Hematopoietic multipotent progenitor cell treated with erythropoietin and hydrocortisone succinate and interleukin-3 and kit ligand, for 6 days (in vitro differentiated cells): Measurements from ENCODE around the gene CSNK1E.
A peak's percentile ranks its signal among the peaks of the same experiment; 100 is the strongest.

Experiments used
- DNase-seq: peaks from one replicate; pipeline ENCODE4 v3.0.0-alpha.2; 2015

The CSNK1E gene

DNA sequence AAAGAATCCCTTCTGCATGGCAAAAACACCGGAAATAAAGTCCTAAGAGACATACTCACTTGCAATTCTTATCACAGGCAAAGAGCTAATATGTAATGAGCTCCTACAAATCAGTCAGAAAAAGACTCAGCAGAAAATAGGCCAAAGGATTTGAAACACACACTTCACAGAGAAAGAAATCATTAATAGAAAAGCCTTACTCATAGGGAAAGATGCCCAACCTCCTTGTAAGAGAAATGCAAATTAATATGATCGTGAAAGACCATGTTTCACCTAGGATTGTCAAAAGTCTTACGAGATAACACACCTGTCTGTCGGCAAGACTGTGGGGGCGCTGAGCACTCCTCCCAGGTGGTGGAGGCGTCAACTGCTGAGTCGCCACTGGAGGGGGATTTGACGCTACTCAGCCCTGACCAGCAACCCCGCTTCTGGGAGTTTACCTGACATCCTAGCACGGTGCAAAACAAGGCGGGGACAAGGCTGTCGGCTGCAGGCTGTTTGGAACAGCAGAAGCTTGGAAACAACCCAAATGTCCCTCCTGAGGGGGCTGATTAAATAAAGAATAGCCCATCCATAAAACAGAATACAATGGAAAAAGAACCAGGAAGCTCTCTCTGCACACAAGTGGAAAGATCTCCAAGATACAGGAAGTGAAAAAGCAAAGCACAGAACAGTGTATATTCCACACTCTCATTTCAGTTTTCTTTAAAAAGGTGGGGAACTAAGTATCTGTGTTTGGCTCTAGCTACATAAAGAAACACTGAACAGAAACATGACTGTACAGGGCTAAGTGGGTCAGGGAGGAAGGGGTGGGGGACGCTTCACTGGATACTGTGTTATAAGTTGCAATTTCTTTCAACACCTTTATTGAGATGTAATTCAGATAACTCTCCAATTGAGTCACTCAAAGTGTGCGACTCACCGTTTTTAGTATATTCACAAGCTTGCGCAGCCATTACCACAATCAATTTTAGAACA is 11.5 kb downstream of the CSNK1E start:
- DNase-seq: no peak

DNA sequence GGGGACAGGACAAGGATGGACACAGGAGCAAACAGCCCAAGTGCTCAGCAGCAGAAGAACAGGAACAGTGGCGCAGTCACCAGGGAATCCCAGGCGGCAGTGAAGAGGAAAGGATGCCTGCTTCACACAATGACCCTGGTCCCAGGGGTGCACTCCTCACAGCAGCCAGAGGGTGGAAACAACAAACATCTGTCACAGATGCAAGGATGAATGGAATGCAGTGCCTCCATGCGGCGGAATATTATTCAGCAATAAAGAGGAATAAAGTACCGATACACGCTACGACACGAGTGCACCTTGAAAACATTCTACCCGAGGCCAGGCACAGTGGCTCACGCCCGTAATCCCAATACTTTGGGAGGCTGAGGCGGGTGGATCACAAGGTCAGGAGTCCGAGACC is 12.7 kb downstream of the CSNK1E start:
- DNase-seq: no peak

DNA sequence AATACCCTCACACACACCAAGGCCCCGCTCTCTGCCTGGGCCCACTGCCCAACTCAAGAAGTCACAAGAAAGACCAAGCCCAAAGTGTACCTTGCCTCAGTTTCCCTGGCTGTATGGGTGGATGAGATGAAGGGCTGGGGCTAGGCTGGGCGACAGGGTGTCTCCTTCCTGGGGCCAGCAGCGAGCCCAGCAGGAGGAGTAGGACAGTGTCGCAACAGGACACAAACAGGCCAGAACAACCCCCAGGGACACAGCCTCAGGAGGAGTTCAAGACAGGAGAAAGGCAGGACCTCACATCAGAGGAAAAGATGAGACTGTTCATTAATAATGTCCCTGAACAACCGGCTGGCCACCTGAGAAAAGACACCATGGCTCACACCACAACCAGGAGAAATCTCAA is 13.3 kb downstream of the CSNK1E start:
- DNase-seq: no peak

DNA sequence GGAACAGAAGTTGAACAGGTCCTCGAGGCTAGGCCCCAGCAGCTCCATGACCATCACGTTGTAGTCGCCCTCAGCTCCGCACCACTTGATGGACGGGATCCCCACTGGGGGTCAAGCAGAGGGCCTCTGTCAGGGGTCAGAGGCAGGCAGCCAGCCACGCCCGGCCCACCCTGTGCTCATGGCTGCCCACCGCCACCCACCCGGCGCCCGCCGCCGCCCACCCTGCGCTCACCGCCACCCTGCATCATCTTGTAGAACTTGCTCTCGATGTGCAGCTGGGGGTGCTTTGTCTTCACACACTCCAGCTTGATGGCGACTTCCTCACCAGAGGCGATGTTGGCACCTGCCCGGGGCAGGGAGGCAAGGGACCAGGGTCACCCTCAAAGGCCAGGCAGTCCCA is 14.3 kb downstream of the CSNK1E start:
- no peak for DNase-seq

DNA sequence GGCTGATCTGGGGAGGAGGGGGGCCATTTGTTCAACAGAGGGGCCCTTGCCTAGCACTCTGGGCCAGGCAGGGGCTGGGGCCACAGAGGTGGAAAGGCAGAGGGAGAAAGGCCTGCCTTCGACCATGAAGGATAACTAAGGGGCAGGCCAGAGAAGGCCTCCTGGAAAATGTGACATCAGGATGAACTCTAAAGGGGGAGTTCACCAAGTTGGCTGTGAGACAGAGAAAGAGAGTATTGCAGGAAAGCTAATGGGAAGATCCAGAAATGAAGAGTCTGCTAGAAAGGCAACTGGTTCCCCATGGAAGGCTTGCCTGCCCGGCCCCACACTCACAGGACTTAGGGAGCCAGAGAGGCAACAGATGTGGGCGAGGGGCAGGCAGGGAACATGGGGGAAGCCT is 16.3 kb downstream of the CSNK1E start:
- no peak for DNase-seq

DNA sequence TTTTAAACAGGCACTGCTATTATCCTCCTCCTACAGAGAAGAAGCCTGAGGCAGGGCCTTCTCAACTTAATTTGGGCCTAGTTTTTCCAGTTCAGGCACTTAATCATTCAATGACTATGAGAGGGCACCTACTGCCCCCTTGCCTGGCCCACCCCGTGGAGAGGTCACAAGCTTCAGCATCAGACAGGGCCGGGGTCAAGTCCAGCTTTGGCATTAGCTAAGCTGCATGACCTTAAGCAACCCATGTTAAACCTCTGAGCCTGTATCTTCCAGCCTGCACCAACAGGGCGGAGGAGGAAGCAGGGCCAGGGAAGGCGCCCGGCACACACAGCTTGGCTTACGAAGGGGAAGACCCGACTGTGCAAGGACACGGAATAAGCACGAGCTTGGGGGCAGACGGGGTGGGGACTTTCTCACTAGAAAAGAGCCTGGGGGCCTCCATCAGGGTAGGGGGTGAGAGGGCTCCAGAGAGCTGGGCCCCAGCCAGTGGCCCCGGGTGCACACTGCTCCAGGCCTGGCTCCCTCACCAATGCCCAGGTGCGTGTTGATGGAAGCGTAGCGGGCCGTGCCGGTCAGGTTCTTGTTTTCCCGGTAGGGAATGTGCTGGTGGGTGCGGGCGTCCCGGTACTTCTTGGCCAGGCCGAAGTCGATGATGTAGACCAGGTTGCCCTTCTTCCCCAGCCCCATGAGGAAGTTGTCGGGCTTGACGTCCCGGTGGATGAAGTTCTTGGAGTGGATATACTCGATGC is 16.9 kb downstream of the CSNK1E start:
- no peak for DNase-seq

DNA sequence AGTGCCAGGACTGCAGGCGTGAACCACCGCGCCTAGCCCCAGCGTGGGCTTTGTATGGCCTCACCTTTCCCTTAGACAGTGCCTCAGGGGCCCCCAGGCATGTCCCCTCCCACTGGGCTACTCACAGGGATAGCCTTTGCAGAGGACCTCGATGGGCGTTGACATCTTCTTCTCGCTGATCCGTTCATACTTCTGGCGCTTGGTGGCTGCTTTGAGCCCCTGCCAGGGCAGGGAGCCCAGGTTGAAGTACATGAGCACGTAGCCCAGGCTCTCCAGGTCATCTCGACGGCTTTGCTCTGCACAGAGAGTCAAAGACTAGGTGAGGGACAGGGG is 17.5 kb downstream of the CSNK1E start:
- no peak for DNase-seq

DNA sequence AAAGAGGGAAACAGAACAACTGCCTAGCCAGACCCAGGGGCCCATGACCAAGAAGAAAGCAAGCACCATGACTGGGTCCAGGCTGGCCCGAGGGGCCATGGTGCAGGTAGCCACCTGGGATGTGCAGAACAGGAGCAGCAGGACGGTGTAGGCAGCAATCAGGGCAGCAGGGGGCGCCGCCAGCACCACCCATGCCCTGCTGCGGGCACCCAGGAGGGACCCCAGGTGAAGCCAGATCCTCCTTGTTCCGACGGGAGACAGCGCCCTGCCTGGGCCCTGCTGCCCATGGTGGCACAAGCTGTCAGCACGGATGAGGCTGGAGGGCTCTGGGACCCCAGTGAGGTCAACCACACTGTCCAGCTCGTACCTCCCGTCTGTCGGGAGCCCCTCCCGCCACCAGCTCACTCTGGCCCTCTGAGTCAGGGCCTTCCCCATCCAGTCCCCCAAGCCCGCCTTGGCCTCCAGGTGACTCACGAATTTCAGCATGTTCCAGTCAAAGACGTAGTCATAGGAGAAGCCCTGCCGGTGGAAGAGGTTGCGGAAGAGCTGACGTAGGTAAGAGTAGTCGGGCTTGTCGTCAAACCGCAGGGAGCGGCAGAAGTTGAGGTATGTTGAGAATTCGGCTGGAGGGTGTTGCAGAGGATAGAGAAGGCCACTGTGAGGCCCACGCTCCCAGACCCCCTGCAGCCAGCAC is 18.8 kb downstream of the CSNK1E start:
- peak; percentile 52 for DNase-seq

DNA sequence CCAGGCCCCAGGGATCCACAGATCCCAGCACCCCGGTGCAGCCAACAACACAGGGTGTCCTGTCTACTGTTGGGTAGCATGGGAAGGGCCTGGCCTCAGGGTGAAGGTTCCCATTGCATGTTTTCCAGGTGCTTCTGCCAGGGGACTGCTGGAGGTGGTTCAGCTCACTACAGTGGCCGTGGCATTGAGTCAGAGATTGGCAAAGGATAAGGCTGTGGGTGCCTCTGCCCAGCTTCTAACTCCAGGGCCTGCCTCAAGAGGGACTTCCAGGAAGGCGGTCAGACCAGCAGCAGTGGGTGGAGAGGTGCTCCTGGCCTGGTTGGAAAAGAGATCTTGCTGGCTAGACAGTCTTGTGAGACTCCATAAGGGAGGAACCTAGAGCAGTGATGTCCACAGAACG is 20.9 kb downstream of the CSNK1E start:
- no peak for DNase-seq

DNA sequence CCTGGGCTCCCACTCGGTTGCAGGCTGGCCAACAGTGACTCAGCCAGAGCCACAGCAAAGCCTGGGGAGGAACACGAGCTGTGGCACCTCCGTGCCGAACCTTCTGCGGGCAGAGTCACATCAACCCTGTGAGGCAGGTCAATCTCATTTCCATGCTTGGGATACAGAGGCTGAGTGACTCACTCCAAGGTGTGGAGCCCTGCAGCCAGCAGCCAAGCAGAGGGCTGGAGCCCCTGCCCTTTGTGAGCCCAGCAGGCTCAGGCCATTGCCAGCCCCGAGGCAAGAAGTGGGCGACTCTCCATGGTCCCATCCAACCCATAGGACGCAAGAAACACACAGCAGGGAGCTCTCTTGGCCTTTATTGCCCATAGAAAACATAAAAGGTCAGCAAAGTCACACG is 21.4 kb downstream of the CSNK1E start:
- no peak for DNase-seq

DNA sequence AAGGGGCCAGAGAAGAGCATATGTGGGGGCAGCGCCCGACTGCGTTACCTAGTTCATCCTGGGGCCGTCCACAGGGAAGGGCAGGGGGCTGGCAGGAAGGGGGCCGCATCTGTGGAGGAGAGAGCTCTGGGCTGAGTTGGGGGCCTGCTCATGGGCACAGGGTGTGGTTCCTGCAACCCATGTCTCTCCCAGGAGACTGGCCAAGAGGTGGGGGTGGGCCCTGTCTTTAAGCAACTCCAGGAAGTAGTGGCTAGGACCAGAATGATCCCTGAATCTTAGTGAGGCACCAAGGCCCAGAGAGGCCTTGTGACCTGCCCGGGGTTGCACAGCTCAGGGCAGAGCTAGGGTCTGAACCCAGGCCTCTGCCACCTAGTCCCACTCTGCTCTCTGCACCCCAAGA is 21.9 kb downstream of the CSNK1E start:
- no peak for DNase-seq

DNA sequence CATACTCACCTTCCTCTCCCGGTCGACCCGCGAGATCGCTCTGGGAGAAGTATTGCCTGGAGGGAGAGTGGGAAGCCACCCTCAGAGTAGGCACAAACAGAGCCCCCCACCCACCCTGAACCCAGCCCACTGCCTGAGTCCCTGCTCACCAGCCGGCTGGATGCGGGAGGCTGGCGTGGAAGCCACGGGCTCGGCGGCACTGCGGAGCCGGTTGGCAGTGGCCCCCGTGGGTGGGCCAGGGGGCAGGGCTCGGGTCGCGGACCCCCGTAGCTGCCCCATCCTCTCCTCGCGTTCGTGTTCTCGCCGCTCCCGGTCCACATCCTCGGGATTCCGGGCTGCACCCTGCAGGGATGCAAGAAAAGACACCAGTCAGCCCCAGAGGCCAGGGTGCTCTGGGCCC is 23.0 kb downstream of the CSNK1E start:
- no peak for DNase-seq

DNA sequence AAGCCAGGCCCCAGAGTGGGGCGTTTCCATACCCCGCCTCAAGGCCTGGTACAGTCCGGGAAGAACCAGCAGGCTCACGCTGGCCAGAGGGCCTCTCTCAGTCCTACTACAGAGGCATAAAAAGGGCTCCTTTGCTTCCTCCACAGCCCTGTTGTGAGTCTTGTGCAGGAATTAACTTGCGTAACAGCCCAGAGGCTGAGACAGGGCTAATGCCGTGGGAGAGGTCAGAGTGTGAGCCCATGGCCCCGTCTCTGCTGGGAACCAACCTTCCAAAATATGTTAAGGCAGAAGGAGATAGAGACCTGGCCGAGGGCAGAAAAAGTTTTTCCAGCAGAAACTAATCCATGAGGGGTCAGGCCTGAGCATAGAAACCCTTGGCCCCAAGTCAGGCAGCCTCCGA is 24.5 kb downstream of the CSNK1E start:
- DNase-seq: no peak

DNA sequence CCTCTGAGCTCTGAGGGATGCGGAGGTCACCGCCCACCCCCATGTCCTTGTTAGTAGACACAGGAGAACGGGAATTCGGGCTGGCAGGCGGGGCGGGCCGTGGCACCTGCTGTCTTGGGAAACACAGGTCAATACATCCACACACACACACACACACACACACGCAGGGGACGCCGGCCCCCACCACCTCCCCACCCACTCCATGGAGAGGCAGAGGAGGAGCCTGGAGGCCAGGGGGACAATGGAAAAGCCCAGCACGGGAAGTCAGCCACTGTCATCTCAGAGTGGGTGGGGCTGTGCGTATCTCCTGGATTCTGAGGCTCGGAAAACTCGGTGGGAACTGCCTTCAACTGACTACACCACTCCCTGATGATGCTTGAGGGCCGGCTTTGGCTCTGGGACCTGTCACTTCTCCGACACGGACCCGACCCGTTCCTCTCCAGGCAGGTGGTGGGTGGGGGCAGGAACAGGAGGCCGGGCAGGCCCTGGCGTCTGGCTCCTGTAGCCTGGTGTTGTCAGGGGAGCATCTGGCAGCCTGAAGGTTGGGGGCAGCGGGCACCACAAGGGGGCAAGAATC is 25.9 kb downstream of the CSNK1E start:
- no peak for DNase-seq

DNA sequence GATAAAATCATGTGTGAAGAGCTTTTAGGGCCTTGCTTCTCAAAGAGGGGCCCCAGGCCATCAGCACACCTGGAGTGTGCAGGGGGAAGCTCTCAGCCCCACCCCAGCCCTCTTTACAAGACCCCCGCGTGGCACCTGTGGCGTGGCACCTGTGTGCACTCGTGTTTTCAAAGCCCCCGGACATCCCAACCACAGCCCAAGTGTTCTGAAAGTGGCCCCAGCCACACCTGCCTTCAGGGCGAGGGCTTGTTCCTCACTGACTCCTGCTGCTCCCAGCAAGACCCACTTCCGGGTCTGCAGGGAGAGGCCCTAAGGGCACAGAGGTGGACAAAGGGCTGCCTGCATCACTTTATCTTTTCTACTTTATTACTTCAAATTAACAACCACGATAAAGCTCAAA is 26.9 kb downstream of the CSNK1E start:
- DNase-seq: no peak

DNA sequence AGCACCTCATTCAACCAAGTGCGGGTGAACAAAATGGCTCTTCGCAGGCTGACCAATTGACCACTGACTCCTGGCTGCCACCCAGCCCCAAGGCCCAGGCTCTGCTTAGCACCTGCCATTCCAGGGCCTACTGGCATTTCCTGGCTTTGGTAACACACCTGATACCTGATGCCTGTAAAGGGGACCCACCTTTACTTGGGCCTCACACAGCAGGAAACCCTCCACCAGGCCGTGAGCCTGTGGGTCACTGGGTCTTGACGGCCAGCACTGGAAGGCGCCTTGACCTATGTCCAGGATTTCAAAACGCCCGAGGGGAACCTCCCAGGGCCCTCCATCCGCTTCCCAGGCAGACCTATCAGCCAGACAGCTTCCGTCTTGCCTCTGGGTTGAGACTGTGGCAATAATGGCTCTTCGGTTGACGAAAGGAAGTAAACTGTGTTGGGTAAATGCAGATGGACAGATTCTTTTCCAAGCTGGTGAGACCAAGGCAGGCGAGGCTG is 27.6 kb downstream of the CSNK1E start:
- no peak for DNase-seq

DNA sequence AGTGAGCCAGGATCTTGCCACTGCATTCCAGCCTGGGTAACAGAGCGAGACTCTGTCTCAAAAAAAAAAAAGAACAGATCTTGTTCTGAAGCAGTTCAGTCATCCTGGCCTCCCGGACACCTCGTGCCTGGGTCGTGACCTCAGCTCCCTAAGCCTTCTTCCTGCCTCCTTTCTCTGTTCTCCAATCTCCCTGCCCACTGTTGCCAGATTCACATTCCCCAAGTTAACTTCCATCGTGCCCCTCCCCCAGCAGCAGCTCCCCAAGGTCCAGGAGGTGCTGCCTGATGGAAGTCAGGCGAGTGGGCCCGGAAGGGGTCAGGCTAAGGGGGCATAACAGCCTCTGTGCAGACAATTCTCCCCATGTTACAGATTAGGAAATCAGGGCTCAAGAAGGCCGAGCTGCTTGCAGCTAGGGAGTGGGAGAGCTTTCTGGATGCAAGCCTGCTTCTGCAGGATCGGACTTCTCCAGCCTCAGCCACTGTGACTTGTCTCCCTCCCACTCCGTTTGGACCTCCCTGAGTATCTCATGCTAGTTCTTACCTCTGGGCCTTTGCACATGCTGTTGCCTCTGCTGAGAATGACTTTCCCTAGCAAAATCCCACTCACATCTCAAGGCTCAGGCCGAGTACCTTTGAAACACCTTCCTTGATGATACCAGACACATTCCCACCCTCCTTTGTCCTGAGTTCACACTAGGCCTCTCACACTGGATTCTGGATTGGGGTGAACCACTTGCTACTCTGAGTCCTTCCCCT is 30.1 kb downstream of the CSNK1E start:
- no peak for DNase-seq

DNA sequence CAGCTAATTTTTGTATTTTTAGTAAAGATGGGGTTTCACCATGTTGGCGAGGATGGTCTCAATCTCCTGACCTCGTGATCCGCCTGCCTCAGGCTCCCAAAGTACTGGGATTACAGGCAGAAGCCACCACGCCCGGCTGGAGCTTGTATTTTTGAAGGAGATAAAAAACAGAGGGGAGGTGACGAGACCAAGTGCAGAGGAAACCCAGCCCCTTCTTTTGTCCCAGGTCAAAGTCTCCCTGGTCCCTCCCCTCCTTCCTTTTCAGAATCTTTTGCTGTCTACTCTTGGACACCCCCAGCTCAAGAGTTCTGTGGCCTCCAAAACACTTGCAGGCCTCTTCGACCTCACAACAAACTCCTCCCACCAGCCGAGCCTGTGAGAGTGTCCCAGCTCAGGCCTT is 32.2 kb downstream of the CSNK1E start:
- DNase-seq: peak; percentile 74

DNA sequence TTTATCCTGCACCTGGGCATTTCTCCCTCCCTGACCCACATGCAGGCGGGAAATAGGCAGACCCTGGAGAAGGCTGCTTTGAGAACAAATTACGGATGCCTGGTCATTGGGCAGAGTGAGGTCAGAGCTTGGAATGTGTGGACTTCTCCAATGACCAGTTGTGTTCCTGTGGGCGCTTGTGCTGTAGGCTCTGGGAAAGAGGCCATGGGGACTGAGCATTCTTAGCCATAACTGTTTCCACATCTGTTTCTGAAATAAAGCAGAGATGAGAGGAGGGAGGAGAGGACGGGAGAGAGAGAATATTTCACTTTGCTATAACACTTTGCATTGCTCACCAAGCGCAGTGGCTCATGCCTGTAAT is 33.2 kb downstream of the CSNK1E start:
- DNase-seq: no peak

DNA sequence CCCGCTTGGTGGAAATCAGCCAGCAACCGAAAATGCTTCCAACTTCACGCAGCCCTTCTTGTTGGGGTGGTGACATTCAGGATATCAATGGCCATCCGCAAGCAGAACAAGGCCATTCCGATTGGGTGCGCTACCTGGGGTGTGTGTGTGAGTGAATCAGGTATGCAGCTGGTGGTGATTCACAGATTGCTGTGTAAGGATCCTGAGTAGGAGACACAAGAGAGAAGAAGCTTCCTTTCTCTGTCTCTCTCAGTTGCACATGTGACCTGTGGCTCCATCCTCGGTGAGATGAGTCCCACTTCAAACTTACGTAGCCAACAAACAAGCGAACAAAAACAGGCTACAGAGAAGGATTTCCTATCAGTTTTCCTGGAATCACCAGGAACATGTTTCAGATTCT is 34.8 kb downstream of the CSNK1E start:
- no peak for DNase-seq

DNA sequence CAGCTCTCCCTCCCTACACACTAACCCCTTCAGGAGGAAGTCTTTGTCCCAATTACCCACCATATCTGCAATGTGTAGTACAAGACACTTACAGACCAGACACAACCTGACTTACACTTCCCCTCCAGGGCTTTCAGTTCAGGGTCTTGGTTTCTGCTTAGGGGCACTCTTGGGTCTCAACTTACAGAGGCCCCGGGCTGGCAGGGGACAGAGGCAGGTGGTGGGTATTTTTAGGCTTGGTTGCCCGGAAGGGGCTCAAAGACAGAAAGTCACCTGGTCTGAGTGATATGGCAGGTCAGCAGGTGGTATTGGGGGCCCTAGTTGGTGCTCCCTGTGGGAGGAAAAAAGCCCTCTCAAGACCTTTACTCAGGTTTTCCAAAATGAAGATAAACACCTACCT is 41.1 kb downstream of the CSNK1E start:
- no peak for DNase-seq

DNA sequence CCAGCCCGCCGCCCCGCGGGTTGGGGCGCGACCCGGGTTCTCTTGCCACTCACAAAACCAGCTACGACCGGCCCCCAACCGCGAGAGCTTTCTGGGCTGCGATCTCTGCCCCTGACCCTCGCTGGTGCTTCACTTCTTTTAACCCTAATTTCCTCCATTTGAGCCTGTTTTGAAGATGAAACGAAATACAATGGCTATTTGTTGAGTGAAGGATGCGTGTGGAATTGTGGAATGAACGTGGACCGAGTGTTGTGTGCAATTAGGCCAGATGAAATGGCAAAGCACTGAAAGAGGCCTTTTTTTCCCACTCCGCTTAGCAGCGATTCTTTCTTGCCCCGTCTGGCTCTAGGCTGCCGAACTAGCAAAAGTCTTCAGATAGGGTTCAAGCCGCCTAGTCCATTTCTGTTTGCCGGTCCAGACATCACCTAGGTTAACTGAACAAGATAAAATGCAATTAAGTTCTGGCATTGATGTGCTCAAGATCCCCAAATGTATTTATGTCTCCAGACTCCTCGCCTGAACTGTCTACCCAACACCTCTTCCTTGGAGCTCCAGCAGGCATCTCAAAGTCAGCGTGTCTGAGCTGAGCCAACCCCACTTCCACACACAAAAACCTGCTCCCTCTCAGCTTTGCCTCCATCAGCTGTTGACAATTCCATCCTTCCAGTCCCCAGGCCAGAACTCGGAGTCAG is 44.0 kb downstream of the CSNK1E start:
- no peak for DNase-seq
